OCI-M2 (cell line): ENCODE results near the gene FHIP1A.

Experiments used
- DNase-seq: peaks from one replicate; lab custom pipeline; 2025; ENCODE audit not compliant: unreplicated experiment; lab: John Stamatoyannopoulos, UW

Gene FHIP1A

GRCh38 chr4:151454513-151454912 lies 45.5 kb downstream of the FHIP1A start:
- DNase-seq, result no peak

GRCh38 chr4:151455212-151455611 lies 46.2 kb downstream of the FHIP1A start:
- DNase-seq, result no peak

- no peak for DNase-seq
These were observed 49.2 kb downstream of the FHIP1A start for GRCh38 chr4:151458148-151458547.
